Astrocyte of the spinal cord (primary cell): ENCODE data around the gene KANK3.
"Not testable (repeated sequence)": the region's sequence is repeated elsewhere in the genome, so short reads cannot be mapped to it uniquely, and the experiment has no call there.

ENCODE experiments used
- DNase-seq: peaks from one replicate; pipeline ENCODE4 v3.0.0; 2011; ENCODE audit warnings: low read depth, low spot score
- H3K4me3 ChIP-seq: 2 replicates; pipeline ENCODE4 v1.5.1; 2011; ENCODE audit warnings: low read depth, mild to moderate bottlenecking, low read length, moderate library complexity
- CTCF ChIP-seq: IDR thresholded peaks from 2 replicates; pipeline ENCODE4 v1.5.1; 2012; ENCODE audit warnings: low read depth, mild to moderate bottlenecking, low read length, inconsistent platforms
- in situ Hi-C: cut with HindIII; loops from 2 replicates; pipeline ENCODE4 v1.10.0; 2017; ENCODE audit warnings: low sequenced_read_pairs

The KANK3 gene

GRCh38 chr19:8387688-8388611 is 44.9 kb upstream of the KANK3 start:
- TF ChIP-seq CTCF: no peak
- in situ Hi-C loops: no loop called here
- no peak overlapping the region for H3K4me3 ChIP-seq
- no peak for DNase-seq

DNA sequence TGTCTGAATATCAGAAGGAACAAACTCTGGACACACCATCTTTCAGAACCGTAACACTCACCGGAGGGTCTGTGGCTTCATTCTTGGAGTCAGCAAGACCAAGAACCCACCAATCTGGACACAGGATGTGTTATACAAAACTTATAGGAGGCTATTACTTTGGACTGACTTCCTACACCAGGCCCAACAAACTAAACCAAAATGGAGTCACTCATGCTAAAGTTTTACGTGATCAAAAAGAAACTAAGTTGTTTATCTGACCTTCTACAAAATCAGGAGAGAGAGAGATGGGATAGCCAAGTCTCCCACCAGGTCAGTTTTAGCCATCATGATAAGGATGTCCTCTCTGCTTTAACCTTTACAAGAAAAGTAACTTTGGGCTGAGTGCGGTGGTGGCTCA is 43.9 kb upstream of the KANK3 start:
- no peak for DNase-seq

GRCh38 chr19:8386419-8386818 is 43.4 kb upstream of the KANK3 start:
- H3K4me3 ChIP-seq, in situ Hi-C loops, DNase-seq: not testable (repeated sequence)

More for the DNA sequence above, 43.9 kb upstream of the KANK3 start:
- no peak overlapping the region for H3K4me3 ChIP-seq
- TF ChIP-seq CTCF: no peak
- in situ Hi-C loops: no loop called here

DNA sequence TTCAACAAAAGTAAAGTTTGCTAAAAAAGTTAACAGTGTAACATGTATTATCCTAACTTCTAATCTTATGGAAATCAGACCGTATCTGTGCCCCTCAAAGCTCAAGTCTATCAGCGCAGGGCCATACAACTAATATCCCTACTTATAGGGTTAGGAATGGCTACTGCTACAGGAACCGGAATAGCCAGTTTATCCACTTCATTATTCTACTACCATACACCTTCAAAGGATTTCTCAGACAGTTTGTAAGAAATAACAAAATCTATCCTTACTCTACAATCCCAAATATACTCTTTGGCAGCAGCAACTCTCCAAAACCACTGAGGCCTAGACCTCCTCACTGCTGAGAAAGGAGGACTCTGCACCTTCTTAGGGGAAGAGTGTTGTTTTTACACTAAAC is 42.5 kb upstream of the KANK3 start:
- in situ Hi-C loops, DNase-seq, H3K4me3 ChIP-seq: not testable (repeated sequence)

DNA sequence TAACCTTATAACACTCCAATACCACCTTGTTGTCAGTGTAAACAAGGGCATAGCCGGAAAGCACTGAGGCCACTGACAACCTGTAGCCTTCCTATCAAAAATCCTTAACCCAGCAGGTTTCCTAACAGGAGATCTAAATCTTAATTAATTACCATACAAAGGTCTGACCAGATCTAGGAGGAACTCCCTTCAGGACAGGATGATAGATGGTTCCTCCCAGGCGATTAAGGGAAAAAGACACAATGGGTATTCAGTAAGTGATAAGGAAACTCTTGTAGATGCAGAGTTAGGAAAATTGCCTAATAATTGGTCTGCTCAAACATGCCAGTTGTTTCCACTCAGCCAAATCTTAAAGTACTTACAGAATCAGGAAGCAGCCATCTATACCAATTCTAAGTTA is 42.0 kb upstream of the KANK3 start:
- H3K4me3 ChIP-seq, in situ Hi-C loops, DNase-seq: not testable (repeated sequence)

DNA sequence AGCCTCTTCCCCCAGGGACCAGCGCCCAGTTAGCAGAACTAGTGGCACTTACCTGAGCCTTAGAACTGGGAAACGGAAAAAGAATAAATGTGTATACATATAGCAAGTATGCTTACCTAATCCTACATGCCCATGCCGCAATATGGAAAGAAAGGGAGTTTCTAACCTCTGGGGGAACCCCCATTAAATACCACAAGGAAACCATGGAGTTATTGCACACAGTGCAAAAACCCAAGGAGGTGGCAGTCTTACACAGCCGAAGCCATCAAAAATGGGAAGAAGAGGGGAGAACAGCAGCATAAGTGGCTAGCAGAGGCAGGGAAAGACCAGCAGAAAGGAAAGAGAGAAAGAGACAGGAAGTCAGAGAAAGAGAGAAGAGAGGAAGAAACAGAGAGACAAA is 41.5 kb upstream of the KANK3 start:
- DNase-seq, H3K4me3 ChIP-seq, in situ Hi-C loops: not testable (repeated sequence)

- H3K4me3 ChIP-seq, DNase-seq, in situ Hi-C loops: not testable (repeated sequence)
These were observed 36.3 kb upstream of the KANK3 start for GRCh38 chr19:8379156-8379891.

DNA sequence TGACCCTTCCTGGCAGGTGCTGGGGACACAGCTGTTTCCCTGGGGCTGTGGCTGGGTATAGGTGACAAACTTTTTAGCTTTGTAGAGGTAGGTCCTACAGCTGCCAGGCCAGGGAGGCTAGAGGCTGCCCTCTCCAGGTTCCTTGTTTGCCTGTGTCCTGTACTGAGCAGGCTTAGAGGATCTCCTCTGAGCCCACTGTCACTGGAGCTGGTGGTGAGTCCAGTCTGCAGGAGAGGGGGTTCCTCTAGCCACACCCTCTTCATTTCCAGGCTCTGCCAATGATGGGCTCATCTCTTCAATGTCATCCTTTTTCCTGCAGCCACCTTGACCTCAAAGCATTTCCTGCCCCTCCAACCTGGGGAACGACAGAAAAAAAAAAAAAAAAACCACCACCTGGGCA is 34.5 kb upstream of the KANK3 start:
- no peak for TF ChIP-seq CTCF
- DNase-seq: no peak
- H3K4me3 ChIP-seq: no peak overlapping the region
- in situ Hi-C loops: no loop called here

DNA sequence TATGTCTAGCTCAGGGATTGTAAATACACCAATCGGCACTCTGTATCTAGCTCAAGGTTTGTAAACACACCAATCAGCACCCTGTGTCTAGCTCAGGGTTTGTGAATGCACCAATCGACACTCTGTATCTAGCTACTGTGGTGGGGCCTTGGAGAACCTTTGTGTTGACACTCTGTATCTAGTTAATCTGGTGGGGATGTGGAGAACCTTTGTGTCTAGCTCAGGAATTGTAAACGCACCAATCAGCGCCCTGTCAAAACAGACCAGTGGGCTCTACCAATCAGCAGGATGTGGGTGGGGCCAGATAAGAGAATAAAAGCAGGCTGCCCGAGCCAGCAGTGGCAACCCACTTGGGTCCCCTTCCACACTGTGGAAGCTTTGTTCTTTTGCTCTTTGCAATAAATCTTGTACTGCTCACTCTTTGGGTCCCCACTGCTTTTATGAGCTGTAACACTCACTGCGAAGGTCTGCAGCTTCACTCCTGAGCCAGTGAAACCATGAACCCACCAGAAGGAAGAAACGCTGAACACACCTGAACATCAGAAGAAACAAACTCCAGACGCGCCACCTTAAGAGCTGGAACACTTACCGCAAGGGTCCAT is 33.4 kb upstream of the KANK3 start:
- in situ Hi-C loops, H3K4me3 ChIP-seq: not testable (repeated sequence)

DNA sequence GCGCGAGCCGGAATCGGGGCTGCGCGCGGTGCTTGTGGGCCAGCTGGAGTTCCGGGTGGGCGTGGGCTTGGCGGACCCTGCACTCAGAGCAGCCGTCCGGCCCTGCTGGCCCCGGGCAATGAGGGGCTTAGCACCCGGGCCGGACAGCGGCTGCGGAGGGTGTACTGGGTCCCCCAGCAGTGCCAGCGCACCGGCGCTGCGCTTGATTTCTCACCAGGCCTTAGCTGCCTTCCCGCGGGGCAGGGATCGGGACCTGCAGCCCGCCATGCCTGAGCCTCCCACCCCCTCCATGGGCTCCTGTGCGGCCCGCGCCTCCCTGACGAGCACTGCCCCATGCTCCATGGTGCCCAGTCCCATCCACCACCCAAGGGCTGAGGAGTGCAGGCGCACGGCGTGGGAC is 32.7 kb upstream of the KANK3 start:
- in situ Hi-C loops, DNase-seq, H3K4me3 ChIP-seq: not testable (repeated sequence)

More for the DNA sequence above, 33.4 kb upstream of the KANK3 start:
- not testable (repeated sequence) for DNase-seq
